ENCODE measurements around the gene WNT6. TPM values are rescaled to one million over a fixed set of nuclear protein-coding genes. Genes with fewer than 3 reads are reported as not detected.
"Not testable (repeated sequence)": the region's sequence is repeated elsewhere in the genome, so short reads cannot be mapped to it uniquely, and the experiment has no call there.

The WNT6 gene
- total RNA-seq, 4 donors from 2014 or later: 0.73 to 0.76 TPM; not detected in 2

DNA sequence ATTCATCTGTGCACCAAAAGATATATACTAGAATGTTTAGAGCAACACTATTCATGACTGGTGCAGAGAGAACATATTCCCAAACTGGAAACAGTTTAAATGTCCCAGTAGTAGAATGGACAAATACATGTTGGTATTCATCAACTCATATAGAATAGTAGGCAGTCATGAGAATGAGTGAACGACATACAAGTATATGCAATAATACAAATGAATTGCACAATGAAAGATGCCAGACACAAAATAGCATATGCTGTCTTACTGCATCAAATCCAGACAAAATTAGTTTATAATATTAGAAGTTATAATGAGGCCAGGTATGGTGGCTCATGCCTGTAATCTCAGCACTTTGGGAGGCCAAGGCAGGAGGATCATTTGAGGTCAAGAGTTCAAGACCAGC, 19.7 kb upstream of the WNT6 start:
- peaks cover 0 to 6% (median 0%) of the 10 kb centered on the region in 3 donors for H3K9me3 ChIP-seq
- TF ChIP-seq POLR2A (IDR thresholded peaks at IDR 0.05): no peak
- no peak for TF ChIP-seq CTCF (IDR thresholded peaks at IDR 0.05)
- H3K36me3 ChIP-seq: no peaks in the 10 kb centered on the region
- WGBS, 2 donors: 61 to 90% methylated on average over 1 of the region's 1 CpG
- H3K4me3 ChIP-seq: no peak overlapping the region
- no peak for DNase-seq
- H3K27me3 ChIP-seq: peaks cover 0 to 27% (median 0%) of the 10 kb centered on the region in 4 donors
- intact Hi-C loops (cut with DNase I): no loop called here
- no peak overlapping the region for H3K27ac ChIP-seq
- H3K4me1 ChIP-seq: no peaks in the 10 kb centered on the region

- DNase-seq; H3K27ac ChIP-seq; H3K4me1 ChIP-seq; intact Hi-C loops (cut with DNase I); H3K36me3 ChIP-seq; H3K4me3 ChIP-seq; H3K9me3 ChIP-seq: not testable (repeated sequence)
- WGBS, 2 donors: 74 to 78% methylated on average over 5 of the region's 5 CpGs
- H3K27me3 ChIP-seq: peaks cover 0 to 22% (median 0%) of the 10 kb centered on the region in 4 donors
Observed at GRCh38 chr2:218844334-218844733, 15.3 kb upstream of the WNT6 start.

GRCh38 chr2:218846963-218847362, 12.6 kb upstream of the WNT6 start:
- not testable (repeated sequence) for H3K4me1 ChIP-seq, DNase-seq, H3K27ac ChIP-seq, H3K36me3 ChIP-seq, H3K4me3 ChIP-seq, H3K9me3 ChIP-seq
- intact Hi-C loops (cut with DNase I): loop anchor here (5.0 kb wide), 1 partner anchor 120 kb away; no protein-coding TSS in a partner anchor
- WGBS, 2 donors: 20 to 46% methylated on average over 1 to 3 of the region's 18 CpGs
- H3K27me3 ChIP-seq: peaks cover 0 to 41% (median 0%) of the 10 kb centered on the region in 4 donors

- Histone ChIP-seq H3K4me1 (peaks cover 0 to 22% (median 0%) of the 10 kb centered on the region in 3 donors), H3K27ac (no peak overlapping the region), H3K36me3 (no peaks in the 10 kb centered on the region), H3K4me3 (no peak overlapping the region), H3K27me3 (peaks cover 0 to 69% (median 0%) of the 10 kb centered on the region in 4 donors), H3K9me3 (no peaks in the 10 kb centered on the region)
- DNase-seq: no peak
- TF ChIP-seq POLR2A (IDR thresholded peaks at IDR 0.05): no peak
- no peak for TF ChIP-seq CTCF (IDR thresholded peaks at IDR 0.05)
- WGBS, 2 donors: 28 to 48% methylated on average over 3 to 7 of the region's 7 CpGs
- intact Hi-C loops (cut with DNase I): loop anchor here (5.0 kb wide), 1 partner anchor 122 kb away; no protein-coding TSS in a partner anchor
Observed at GRCh38 chr2:218849721-218850120, 9.9 kb upstream of the WNT6 start.

- H3K4me3 ChIP-seq: no peak overlapping the region
- DNase-seq: no peak
- 55 to 80% methylated on average over 2 of the region's 2 CpGs for WGBS, 2 donors
- H3K27me3 ChIP-seq: peaks cover 0 to 80% (median 2%) of the 10 kb centered on the region in 4 donors
- H3K27ac ChIP-seq: no peak overlapping the region
- H3K4me1 ChIP-seq: peaks cover 0 to 22% (median 0%) of the 10 kb centered on the region in 3 donors
- intact Hi-C loops (cut with DNase I): no loop called here
- no peaks in the 10 kb centered on the region for H3K36me3 ChIP-seq
- no peaks in the 10 kb centered on the region for H3K9me3 ChIP-seq
- TF ChIP-seq POLR2A (IDR thresholded peaks at IDR 0.05): no peak
- no peak for TF ChIP-seq CTCF (IDR thresholded peaks at IDR 0.05)
Observed at GRCh38 chr2:218850796-218851195, 8.8 kb upstream of the WNT6 start.

- TF ChIP-seq POLR2A (IDR thresholded peaks at IDR 0.05) (no peak), CTCF (IDR thresholded peaks at IDR 0.05) (no peak)
- Histone ChIP-seq H3K4me3 (no peak overlapping the region), H3K27ac (no peak overlapping the region), H3K36me3 (no peaks in the 10 kb centered on the region), H3K4me1 (peaks cover 0 to 22% (median 0%) of the 10 kb centered on the region in 3 donors), H3K27me3 (peaks cover 0 to 85% (median 2%) of the 10 kb centered on the region in 4 donors), H3K9me3 (no peaks in the 10 kb centered on the region)
- WGBS, 2 donors: 46 to 64% methylated on average over 2 to 3 of the region's 3 CpGs
- intact Hi-C loops (cut with DNase I): no loop called here
- no peak for DNase-seq
Observed at GRCh38 chr2:218851286-218851685, 8.3 kb upstream of the WNT6 start.

All from esophagus squamous epithelium (tissue), 5 donors.